PFSK-1 (cell line): ENCODE results near the gene C22orf23.

ENCODE experiments used
- POLR2AphosphoS5 ChIP-seq: IDR thresholded peaks from 2 replicates; pipeline ENCODE4 v1.6.1; 2012; ENCODE audit warnings: low read depth, mild to moderate bottlenecking, control low read depth, low read length, moderate library complexity
- SIN3A ChIP-seq: IDR thresholded peaks from 2 replicates; pipeline ENCODE4 v1.6.1; 2012; ENCODE audit warnings: mild to moderate bottlenecking, low read length, moderate library complexity, borderline replicate concordance; ENCODE audit not compliant: insufficient read depth
- TAF1 ChIP-seq: IDR thresholded peaks from 2 replicates; pipeline ENCODE4 v1.6.1; 2012; ENCODE audit warnings: low read length, control low read depth, borderline replicate concordance; ENCODE audit not compliant: insufficient read depth

GRCh38 chr22:37961062-37961461 lies 7.7 kb upstream of the C22orf23 start:
- no peak for TF ChIP-seq TAF1
- TF ChIP-seq POLR2AphosphoS5: no peak
- TF ChIP-seq SIN3A: no peak
